H1 (cell line): ENCODE measurements around the gene PARD3.

Source experiments
- CHD7 ChIP-seq: fragments of 300-600 bp; sonication (generic); IDR thresholded peaks from 2 replicates; pipeline ENCODE4 v1.7.1; 2012; ENCODE audit warnings: low read length, moderate library complexity, mild to moderate bottlenecking, inconsistent platforms; ENCODE audit not compliant: insufficient replicate concordance
- CTCF ChIP-seq, 3 experiments: IDR thresholded peaks; 1 replicate in 2 of 3; 2 replicates in 1 of 3; pipeline versions ENCODE4 v1.5.1 to v1.6.1; 2011; ENCODE audit warnings: low read length in 3 of 3, mild to moderate bottlenecking in 3 of 3, inconsistent platforms in 2 of 3, low read depth in 1 of 3, moderate library complexity in 1 of 3; ENCODE audit not compliant: insufficient read depth in 1 of 3; ENCODE audit errors: control extremely low read depth in 1 of 3
- E2F6 ChIP-seq: IDR thresholded peaks from 2 replicates; pipeline ENCODE4 v1.6.1; 2012; ENCODE audit warnings: inconsistent platforms
- EP300 ChIP-seq, 2 experiments: IDR thresholded peaks; 1 replicate in 1 of 2; 2 replicates in 1 of 2; pipeline ENCODE4 v1.6.1; 2011 to 2012; ENCODE audit warnings: low read depth in 2 of 2, low read length in 2 of 2, mild to moderate bottlenecking in 2 of 2, borderline replicate concordance in 1 of 2, inconsistent platforms in 1 of 2, moderate library complexity in 1 of 2
- EZH2 ChIP-seq: fragments of 200-600 bp; sonication (generic); IDR thresholded peaks from 2 replicates; pipeline ENCODE4 v1.7.1; 2012; ENCODE audit warnings: low read depth, mild to moderate bottlenecking, moderate library complexity, low read length, inconsistent platforms; ENCODE audit not compliant: severe bottlenecking
- GTF2F1 ChIP-seq: IDR thresholded peaks from 2 replicates; pipeline ENCODE4 v1.6.1; 2012; ENCODE audit warnings: low read depth, low read length, improper control_type of control experiment, borderline replicate concordance
- JUND ChIP-seq: IDR thresholded peaks from 2 replicates; pipeline ENCODE4 v1.6.1; 2011; ENCODE audit warnings: mild to moderate bottlenecking, improper control_type of control experiment, low read length
- MAX ChIP-seq: IDR thresholded peaks from 2 replicates; pipeline ENCODE4 v1.6.1; 2012; ENCODE audit warnings: inconsistent platforms
- RFX5 ChIP-seq: IDR thresholded peaks from 2 replicates; pipeline ENCODE4 v1.6.1; 2011; ENCODE audit warnings: low read depth, low read length, improper control_type of control experiment, borderline replicate concordance
- RXRA ChIP-seq: IDR thresholded peaks from 2 replicates; pipeline ENCODE4 v1.6.1; 2011; ENCODE audit warnings: low read depth, mild to moderate bottlenecking, low read length, moderate library complexity; ENCODE audit not compliant: insufficient read depth
- SP1 ChIP-seq: IDR thresholded peaks from 2 replicates; pipeline ENCODE4 v1.6.1; 2011; ENCODE audit warnings: low read depth, low read length
- SP4 ChIP-seq: IDR thresholded peaks from 2 replicates; pipeline ENCODE4 v1.6.1; 2012; ENCODE audit warnings: low read length, inconsistent platforms
- YY1 ChIP-seq: IDR thresholded peaks from 2 replicates; pipeline ENCODE4 v1.6.1; 2011; ENCODE audit warnings: low read depth, mild to moderate bottlenecking, low read length

GRCh38 chr10:34795334-34795733, 19.8 kb downstream of the PARD3 start:
- TF ChIP-seq GTF2F1 (no peak), CTCF (IDR thresholded peaks at IDR 0.05; ENCODE audit: control extremely low read depth in 1 of 3, insufficient read depth in 1 of 3, low read depth in 1 of 3, low read length in 3 of 3) (no peak), EP300 (IDR thresholded peaks at IDR 0.05; ENCODE audit: borderline replicate concordance in 1 of 2, low read depth in 2 of 2, low read length in 2 of 2) (no peak), RXRA (no peak), SP4 (no peak), EZH2 (no peak), CHD7 (no peak), MAX (no peak), SP1 (no peak), RFX5 (no peak), JUND (no peak), YY1 (no peak), E2F6 (no peak)
